GM12872 (cell line): ENCODE results near the gene RASSF8.

ENCODE experiments used
- CTCF ChIP-seq: IDR thresholded peaks from 3 replicates; pipeline ENCODE4 v1.5.1; 2011; ENCODE audit warnings: low read depth, mild to moderate bottlenecking, low read length, moderate library complexity; ENCODE audit not compliant: insufficient read depth

RASSF8 gene

GRCh38 chr12:26116829-26117715, 158.6 kb downstream of the RASSF8 start:
- TF ChIP-seq CTCF: no peak

DNA sequence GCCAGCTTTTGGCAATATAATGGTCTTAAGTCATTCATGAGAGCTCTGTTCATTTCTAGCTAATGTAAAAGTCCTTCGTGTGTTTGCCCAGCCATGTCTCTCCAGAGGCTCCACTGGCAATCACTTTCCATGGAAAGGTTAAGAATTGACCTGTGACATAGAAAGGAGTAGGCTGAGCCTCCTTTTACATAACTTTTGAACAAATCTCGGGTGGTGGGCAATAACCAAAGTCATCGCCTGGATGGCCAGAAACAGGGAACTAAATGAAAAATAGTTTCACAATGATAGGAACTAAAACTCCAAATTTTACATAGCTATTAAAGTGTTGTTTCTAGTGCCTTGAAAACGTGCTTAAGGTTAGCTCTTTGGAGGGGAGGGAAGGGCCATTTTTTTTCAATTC, 159.8 kb downstream of the RASSF8 start:
- no peak for TF ChIP-seq CTCF

DNA sequence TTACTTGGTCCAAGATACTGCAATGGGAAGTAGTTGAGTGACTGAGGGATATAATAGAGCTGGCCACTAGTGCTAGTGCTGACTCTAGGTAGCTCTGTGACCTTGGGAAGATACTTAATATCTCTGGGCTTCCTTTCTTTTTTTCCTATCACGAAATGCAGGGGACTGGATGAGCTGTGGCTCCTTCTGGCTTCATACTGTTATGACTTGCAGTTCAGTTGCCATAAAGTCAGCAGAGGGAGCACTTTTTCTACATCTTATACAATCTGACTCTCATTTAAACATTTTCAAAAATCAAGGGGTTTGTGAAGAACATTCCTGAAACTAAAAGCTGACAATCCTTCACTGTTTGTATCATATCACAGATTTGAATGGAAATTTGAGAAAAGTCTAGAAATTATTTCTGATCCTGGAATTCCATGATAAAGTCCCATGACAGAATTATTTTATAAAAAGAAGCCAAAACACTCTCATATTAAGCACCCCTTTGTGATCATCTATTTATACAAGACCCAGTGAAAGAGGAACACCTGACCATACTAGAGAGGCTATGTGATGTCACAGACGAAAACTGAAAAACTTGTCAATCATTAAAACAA, 161.0 kb downstream of the RASSF8 start:
- peak; percentile 49; the same call in 2 of the 3 replicates for TF ChIP-seq CTCF

- TF ChIP-seq CTCF: no peak
These were observed 162.2 kb downstream of the RASSF8 start for GRCh38 chr12:26120561-26121274.

DNA sequence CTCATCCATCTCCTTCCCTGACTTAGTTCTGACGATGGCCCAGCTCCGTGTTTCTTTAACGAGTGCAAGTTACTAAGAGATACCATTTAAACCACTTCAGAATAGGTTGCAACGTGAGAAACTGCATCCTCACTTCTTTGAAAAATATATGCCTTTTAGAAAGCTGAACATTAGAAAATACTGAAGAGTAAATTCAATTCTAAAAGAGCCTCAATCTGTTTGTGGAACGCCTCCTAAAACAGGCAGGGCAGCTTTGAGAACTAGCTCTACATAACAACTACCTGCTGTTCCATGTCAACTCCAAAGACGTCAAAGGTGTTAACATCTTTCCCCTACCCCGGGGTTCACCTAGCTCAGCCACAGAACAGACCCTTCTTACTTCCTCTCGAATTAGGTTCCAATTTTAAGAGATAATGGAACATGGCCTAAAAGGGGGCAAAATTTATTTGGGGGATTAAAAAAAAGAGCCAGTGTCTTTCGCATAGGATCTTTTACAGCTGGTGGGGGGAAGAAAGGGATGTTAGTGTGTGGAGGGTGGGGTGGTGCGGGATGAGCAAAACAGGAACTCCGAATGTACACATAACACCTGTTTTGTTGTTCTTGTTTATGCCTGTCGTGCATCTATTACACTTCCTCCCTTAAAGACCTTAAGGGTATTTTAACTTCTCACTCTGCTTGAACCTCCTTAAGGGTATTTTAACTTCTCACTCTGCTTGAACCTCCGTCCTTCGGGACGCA, 163.0 kb downstream of the RASSF8 start:
- TF ChIP-seq CTCF: no peak

DNA sequence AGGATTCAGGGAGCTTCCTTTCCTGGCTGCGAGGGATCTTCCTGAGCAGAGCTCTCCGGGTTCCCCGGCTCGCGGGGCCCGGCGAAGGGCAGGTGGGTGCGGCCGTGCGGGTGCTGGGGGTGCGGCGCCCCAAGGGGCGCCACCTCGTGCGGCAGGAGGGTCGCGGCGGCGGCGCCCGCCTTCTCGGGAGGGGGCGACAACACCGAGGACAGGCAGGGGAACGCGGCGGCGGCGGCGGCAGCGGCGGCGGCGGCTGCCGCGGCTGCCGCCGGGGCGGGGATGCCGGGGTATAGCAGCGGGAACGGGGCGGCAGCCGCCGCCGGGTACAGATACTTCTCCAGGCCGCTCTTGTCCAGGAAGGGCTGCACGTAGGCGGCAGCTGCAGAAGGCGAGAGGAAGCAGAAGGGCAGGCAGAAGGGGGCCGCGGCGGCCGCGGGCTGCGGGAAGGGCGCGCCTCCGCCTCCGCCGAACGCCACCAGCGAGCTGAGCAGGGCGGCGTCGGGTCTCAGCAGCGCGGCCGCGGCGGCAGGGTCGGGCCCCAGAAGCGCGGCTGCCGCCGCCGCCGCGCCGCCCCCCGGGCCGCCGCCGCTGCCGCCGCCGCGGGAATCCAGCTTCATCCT, 163.7 kb downstream of the RASSF8 start:
- TF ChIP-seq CTCF: no peak
